ENCODE data around the gene PYCR2. TPM values are rescaled to one million over a fixed set of nuclear protein-coding genes. Genes with fewer than 3 reads are reported as not detected.
"Not testable (repeated sequence)": the region's sequence is repeated elsewhere in the genome, so short reads cannot be mapped to it uniquely, and the experiment has no call there.

Gene PYCR2
- total RNA-seq, 3 donors from 2014 or later: 33.0 to 43.6 (median 38.3) TPM

GRCh38 chr1:225889743-225890142, 34.3 kb downstream of the PYCR2 start:
- Histone ChIP-seq H3K9me3 (no peaks in the 10 kb centered on the region), H3K4me3 (no peak overlapping the region), H3K4me1 (ENCODE audit: low read depth) (peaks cover 23% of the 10 kb centered on the region), H3K36me3 (ENCODE audit: low read depth) (no peaks in the 10 kb centered on the region)
- ATAC-seq: peak; percentile 35
- DNase-seq: peak in 2 of 3 donors; percentile 11 to 39
- TF ChIP-seq CTCF (IDR thresholded peaks at IDR 0.05): no peak
- intact Hi-C loops (cut with DNase I, micrococcal nuclease): no loop called here

GRCh38 chr1:225888898-225889601, 35.0 kb downstream of the PYCR2 start, which contains the start of gene LEFTY1:
Gene LEFTY1, minus strand, starts transcription at chr1:225889146. Its CDS starts 80 bp downstream, at chr1:225889066.
- H3K9me3 ChIP-seq: no peaks in the 10 kb centered on the region
- DNase-seq (peak; percentile 64 to 83 (median 74)), ATAC-seq (peak; percentile 61)
- H3K36me3 ChIP-seq (ENCODE audit: low read depth): no peaks in the 10 kb centered on the region
- H3K4me3 ChIP-seq: peak within 1 kb of the TSS; percentile 22
- intact Hi-C loops (cut with DNase I, micrococcal nuclease): no loop called here
- peaks cover 23% of the 10 kb centered on the region for H3K4me1 ChIP-seq (ENCODE audit: low read depth)
- TF ChIP-seq CTCF (IDR thresholded peaks at IDR 0.05): no peak

- H3K9me3 ChIP-seq: no peaks in the 10 kb centered on the region
- peaks cover 23% of the 10 kb centered on the region for H3K4me1 ChIP-seq (ENCODE audit: low read depth)
- ATAC-seq: no peak
- peak in 1 of 3 donors; percentile 42 for DNase-seq
- H3K4me3 ChIP-seq: peak overlapping the region; percentile 22
- no peak for TF ChIP-seq CTCF (IDR thresholded peaks at IDR 0.05)
- H3K36me3 ChIP-seq (ENCODE audit: low read depth): no peaks in the 10 kb centered on the region
- intact Hi-C loops (cut with DNase I, micrococcal nuclease): no loop called here
Measured at GRCh38 chr1:225888289-225888897, 35.7 kb downstream of the PYCR2 start.

GRCh38 chr1:225887554-225888288, 36.3 kb downstream of the PYCR2 start:
- H3K36me3 ChIP-seq (ENCODE audit: low read depth); intact Hi-C loops (cut with DNase I, micrococcal nuclease); H3K9me3 ChIP-seq: not testable (repeated sequence)
- peak overlapping the region; percentile 17 for H3K4me3 ChIP-seq
- DNase-seq (peak in 2 of 3 donors; percentile 50 to 57), ATAC-seq (peak; percentile 1)
- H3K4me1 ChIP-seq (ENCODE audit: low read depth): peaks cover 26% of the 10 kb centered on the region

- intact Hi-C loops (cut with DNase I, micrococcal nuclease): no loop called here
- no peak for ATAC-seq
Measured at GRCh38 chr1:225887030-225887314, 37.1 kb downstream of the PYCR2 start.

More at GRCh38 chr1:225887030-225887314, 37.1 kb downstream of the PYCR2 start:
- no peak for TF ChIP-seq CTCF (IDR thresholded peaks at IDR 0.05)
- Histone ChIP-seq H3K9me3 (no peaks in the 10 kb centered on the region), H3K4me1 (ENCODE audit: low read depth) (peaks cover 20% of the 10 kb centered on the region), H3K36me3 (ENCODE audit: low read depth) (no peaks in the 10 kb centered on the region), H3K4me3 (no peak overlapping the region)
- no peak for DNase-seq
